ENCODE measurements around the gene PPARG.

Gene PPARG

DNA sequence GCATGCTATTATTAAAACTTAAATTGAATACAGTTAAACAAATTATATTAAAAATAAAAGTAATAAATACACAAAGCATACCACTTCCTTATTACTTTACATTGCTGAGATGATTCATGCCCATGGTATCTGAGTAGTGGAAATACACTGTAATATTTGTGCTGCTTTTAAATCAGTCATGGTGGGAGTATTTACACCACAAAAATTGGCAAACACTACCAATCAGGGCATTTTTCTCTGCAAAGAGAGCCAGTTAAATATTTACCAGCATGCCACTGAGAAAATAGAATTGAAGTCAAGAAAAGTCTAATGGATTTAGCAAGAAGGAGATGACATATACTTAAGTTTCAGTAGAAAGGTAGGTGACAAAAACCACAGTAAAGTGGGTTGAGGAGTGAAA lies 19.6 kb downstream of the PPARG start:
- in situ Hi-C loops (cut with MboI; ENCODE audit: low sequenced_read_pairs) = no loop called here

- in situ Hi-C loops (cut with MboI; ENCODE audit: low sequenced_read_pairs) = no loop called here
Measured at GRCh38 chr3:12309716-12310115, 20.8 kb downstream of the PPARG start.

GRCh38 chr3:12312010-12312409 lies 23.1 kb downstream of the PPARG start:
- in situ Hi-C loops (cut with MboI; ENCODE audit: low sequenced_read_pairs) = no loop called here

- in situ Hi-C loops (cut with MboI; ENCODE audit: low sequenced_read_pairs) = no loop called here
Measured at GRCh38 chr3:12313519-12313918, 24.6 kb downstream of the PPARG start.

DNA sequence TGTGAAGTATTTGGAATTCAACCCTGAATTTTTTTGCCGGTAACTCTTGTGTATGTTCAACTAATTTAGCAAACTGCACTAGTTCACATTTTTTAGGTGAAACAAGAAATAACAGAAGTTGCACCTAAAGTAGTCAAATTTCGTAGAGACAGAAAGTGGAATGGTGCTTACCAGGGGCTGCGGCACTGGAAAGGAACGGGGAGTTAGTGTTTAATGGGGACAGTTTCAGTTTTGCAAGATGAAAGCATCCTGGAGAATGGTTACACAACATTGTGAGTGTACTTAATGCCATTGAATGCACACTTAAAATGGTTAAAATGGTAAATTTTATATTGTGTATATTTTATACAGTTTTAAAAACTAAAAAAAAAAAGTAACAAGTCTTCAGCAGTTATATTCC lies 27.4 kb downstream of the PPARG start:
- in situ Hi-C loops (cut with MboI; ENCODE audit: low sequenced_read_pairs) = no loop called here

DNA sequence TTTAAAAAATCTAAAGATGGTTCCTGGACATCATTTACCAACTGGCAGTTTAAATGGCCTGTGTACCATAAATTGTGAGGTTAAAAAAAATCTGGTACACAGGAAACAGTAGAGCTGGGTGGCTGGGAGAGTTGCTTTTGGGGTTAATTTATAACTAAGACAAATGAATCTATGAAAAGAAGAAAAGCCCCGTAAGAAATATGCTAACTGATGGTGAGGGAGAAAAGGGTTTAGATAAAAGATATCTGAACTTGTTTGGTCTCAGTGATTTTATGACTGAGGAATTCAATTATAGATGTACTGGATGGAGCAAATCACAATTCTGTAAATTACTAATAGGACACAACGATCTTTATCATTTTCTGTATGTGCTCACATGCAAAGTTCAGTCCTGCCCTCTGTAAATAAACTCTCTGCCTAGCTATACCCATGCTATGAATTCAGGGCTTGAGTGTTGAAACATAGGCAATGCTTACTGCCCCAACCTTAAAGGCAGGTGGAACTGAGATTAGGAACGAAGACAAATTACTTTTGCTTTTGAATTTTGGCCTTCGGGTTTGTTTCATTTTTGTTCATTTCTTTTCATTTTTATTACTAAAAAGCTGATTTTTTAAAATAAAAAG lies 28.0 kb downstream of the PPARG start:
- in situ Hi-C loops (cut with MboI; ENCODE audit: low sequenced_read_pairs) = no loop called here

GRCh38 chr3:12317914-12318313 lies 29.0 kb downstream of the PPARG start:
- in situ Hi-C loops (cut with MboI; ENCODE audit: low sequenced_read_pairs) = no loop called here

- in situ Hi-C loops (cut with MboI; ENCODE audit: low sequenced_read_pairs) = no loop called here
Measured at GRCh38 chr3:12318758-12319621, 30.1 kb downstream of the PPARG start.

DNA sequence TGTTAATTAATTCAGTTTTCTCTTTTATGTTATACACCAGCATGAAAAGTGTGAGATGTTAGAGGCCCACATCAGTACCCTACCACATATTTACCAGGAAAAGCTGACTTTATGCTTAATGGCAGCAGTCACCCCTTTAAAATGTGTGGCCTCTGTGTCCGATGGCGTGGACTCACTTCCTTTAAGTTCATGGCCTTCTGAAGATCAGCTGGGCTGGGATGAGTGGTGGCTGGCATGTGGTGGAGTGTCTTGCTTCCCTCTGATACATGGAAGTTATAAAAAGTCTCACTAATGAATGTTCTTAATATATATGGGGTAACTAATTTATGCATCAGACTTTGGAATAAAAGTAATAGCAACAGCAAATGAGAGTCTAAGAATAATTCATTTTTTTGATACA lies 32.1 kb downstream of the PPARG start:
- in situ Hi-C loops (cut with MboI; ENCODE audit: low sequenced_read_pairs) = no loop called here

GRCh38 chr3:12323237-12323636 lies 34.4 kb downstream of the PPARG start:
- in situ Hi-C loops (cut with MboI; ENCODE audit: low sequenced_read_pairs) = no loop called here

GRCh38 chr3:12325586-12326515 lies 37.0 kb downstream of the PPARG start:
- in situ Hi-C loops (cut with MboI; ENCODE audit: low sequenced_read_pairs) = no loop called here

DNA sequence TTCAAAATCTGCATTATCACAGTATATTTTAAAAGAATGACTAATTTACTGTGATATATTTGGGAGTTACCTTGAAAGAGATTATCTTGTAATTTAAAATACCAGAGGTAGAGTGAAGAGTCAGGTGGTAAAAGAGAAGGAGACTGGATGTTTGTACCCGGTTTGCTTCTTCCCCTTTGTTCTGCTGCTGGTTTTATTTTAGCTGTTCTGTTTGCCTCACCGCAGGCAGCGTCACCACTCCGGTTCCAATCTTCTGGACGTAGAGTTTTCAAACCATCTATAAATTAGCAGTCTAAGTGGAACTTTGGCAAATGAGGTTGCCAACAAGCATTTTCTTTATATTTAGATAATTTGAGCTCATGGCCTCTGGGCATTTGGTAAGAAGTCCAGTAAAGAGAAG lies 38.2 kb downstream of the PPARG start:
- in situ Hi-C loops (cut with MboI; ENCODE audit: low sequenced_read_pairs) = no loop called here

GRCh38 chr3:12328132-12328836 lies 39.4 kb downstream of the PPARG start:
- in situ Hi-C loops (cut with MboI; ENCODE audit: low sequenced_read_pairs) = no loop called here

- in situ Hi-C loops (cut with MboI; ENCODE audit: low sequenced_read_pairs) = no loop called here
Measured at GRCh38 chr3:12328837-12329462, 40.1 kb downstream of the PPARG start.

DNA sequence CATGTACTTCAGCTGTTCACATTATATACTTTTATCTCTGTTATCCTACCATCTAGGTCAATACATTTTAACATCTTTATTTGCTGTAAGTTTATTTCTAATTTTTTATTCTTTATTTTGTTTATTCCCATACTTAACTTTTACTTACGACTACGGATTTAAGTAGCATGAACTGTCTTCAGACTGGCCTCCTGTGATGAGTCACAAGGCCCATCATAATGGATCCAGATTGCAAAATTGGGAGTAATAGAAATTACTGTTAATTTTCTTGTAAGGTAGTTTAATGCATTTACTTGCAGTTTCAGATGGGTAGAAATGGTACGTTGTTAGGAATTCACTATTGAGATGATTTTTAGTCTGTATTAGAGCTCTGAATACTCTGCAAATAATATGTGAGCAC lies 45.9 kb downstream of the PPARG start:
- in situ Hi-C loops (cut with MboI; ENCODE audit: low sequenced_read_pairs) = no loop called here

- in situ Hi-C loops (cut with MboI; ENCODE audit: low sequenced_read_pairs) = no loop called here
Measured at GRCh38 chr3:12335421-12335820, 46.6 kb downstream of the PPARG start.

- in situ Hi-C loops (cut with MboI; ENCODE audit: low sequenced_read_pairs) = no loop called here
Measured at GRCh38 chr3:12336099-12336498, 47.2 kb downstream of the PPARG start.

GRCh38 chr3:12338595-12339546 lies 50.0 kb downstream of the PPARG start:
- in situ Hi-C loops (cut with MboI; ENCODE audit: low sequenced_read_pairs) = no loop called here

Data from hTERT RPE-1 (cell line).